Esophagus squamous epithelium (tissue), 5 donors: ENCODE measurements around the gene PCCA. TPM values are rescaled to one million over a fixed set of nuclear protein-coding genes. Genes with fewer than 3 reads are reported as not detected.

Experiments used
- DNase-seq: peaks from one replicate; lab custom pipeline; 2025; lab: John Stamatoyannopoulos, UW
- H3K27ac ChIP-seq, 4 donors: fragments of 200-600 bp; sonication (generic); one replicate each; pipeline ENCODE4 v1.5.1; 2016 to 2019; ENCODE audit warnings: mild to moderate bottlenecking in 1 of 4
- H3K27me3 ChIP-seq, 4 donors: fragments of 200-600 bp; sonication (generic); 1 replicate in 3 of 4; 2 replicates in 1 of 4; pipeline versions ENCODE4 v1.5.1 to v1.6.0; 2017 to 2021; ENCODE audit warnings: antibody characterized with exemption in 1 of 4
- H3K36me3 ChIP-seq, 3 donors: fragments of 200-600 bp; sonication (generic); one replicate each; pipeline ENCODE4 v1.5.1; 2016 to 2019
- H3K4me1 ChIP-seq, 3 donors: fragments of 200-600 bp; sonication (generic); one replicate each; pipeline ENCODE4 v1.5.1; 2017 to 2019
- H3K4me3 ChIP-seq, 4 donors: fragments of 200-600 bp; sonication (generic); 1 replicate in 3 of 4; 2 replicates in 1 of 4; pipeline ENCODE4 v1.5.1; 2016 to 2019; ENCODE audit warnings: mild to moderate bottlenecking in 2 of 4, moderate library complexity in 1 of 4
- H3K9me3 ChIP-seq, 3 donors: fragments of 200-600 bp; sonication (generic); one replicate each; pipeline ENCODE4 v1.5.1; 2016 to 2019
- POLR2A ChIP-seq, 4 donors: fragments of 450-650 bp; IDR thresholded peaks; one replicate each; pipeline ENCODE4 v1.6.1; 2017; ENCODE audit warnings: antibody characterized with exemption in 4 of 4, mild to moderate bottlenecking in 4 of 4, moderate library complexity in 3 of 4
- WGBS, 2 donors: methylation state at CpG; one replicate each; pipeline ENCODE4 v1.1.5; 2018; 5-methylcytosine and 5-hydroxymethylcytosine counted together
- intact Hi-C: fragments of 100-400 bp; cut with DNase I; formaldehyde crosslinking; loops from one replicate; pipeline ENCODE4 v1.15.0; 2022
- total RNA-seq, 4 donors: library from RNA; depleted of rRNA; stranded (reverse); fragments of >200 nt; gene quantifications; one replicate each; pipeline ENCODE4 v1.1.0, GENCODE V29; 2016
- TF ChIP-seq, protein P1 (sequence below), 6 experiments: fragments of 450-650 bp in 4 of 6; fragments of 200-600 bp in 2 of 6; sonication (generic) in 2 of 6; IDR thresholded peaks; one replicate each; pipeline ENCODE4 v1.5.1; 2016 to 2019; ENCODE audit warnings: antibody characterized with exemption in 6 of 6, mild to moderate bottlenecking in 4 of 6, moderate library complexity in 4 of 6
- donor health status: DM: yes; HTN: yes; CAD: no.

PCCA gene
- total RNA-seq, 4 donors from 2014 or later: 21.5 to 46.5 (median 30.2) TPM

DNA sequence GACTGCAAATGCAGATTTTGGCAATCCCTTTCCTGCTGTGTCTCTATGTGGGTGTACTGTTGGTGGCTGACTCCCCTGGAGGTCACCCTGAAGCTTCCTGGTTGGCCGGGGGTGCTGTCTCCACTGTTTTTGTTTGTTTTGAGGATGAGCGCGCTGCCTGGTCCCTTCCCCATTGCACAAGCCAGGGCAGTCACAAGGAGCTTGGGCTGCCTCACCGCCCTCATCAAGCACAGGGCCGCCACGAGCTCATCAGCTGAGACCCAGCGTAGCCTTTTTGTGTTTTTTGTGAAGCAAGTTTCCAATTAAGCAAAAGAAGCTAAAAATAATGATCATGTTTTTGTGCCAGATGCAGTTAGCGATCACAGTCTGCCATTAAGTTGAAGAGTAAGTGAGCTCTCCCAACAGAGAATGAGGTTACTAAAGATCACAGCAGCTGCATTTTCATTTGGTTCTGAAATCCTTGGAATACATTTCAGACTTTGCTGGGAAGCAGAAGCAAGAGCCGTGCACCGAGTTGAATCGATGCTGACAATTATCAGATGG, 441.8 kb downstream of the PCCA start:
- no peak for DNase-seq
- WGBS, 2 donors: 65 to 69% methylated on average over 5 to 7 of the region's 11 CpGs
- intact Hi-C loops: no loop called here
- no peaks in the 10 kb centered on the region for H3K27me3 ChIP-seq
- no peak for TF ChIP-seq POLR2A (IDR thresholded peaks at IDR 0.05)
- TF ChIP-seq, protein P1, sequence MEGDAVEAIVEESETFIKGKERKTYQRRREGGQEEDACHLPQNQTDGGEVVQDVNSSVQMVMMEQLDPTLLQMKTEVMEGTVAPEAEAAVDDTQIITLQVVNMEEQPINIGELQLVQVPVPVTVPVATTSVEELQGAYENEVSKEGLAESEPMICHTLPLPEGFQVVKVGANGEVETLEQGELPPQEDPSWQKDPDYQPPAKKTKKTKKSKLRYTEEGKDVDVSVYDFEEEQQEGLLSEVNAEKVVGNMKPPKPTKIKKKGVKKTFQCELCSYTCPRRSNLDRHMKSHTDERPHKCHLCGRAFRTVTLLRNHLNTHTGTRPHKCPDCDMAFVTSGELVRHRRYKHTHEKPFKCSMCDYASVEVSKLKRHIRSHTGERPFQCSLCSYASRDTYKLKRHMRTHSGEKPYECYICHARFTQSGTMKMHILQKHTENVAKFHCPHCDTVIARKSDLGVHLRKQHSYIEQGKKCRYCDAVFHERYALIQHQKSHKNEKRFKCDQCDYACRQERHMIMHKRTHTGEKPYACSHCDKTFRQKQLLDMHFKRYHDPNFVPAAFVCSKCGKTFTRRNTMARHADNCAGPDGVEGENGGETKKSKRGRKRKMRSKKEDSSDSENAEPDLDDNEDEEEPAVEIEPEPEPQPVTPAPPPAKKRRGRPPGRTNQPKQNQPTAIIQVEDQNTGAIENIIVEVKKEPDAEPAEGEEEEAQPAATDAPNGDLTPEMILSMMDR (IDR thresholded peaks at IDR 0.05): no peak
- no peaks in the 10 kb centered on the region for H3K9me3 ChIP-seq
- peak overlapping the region in 3 of 4 donors; percentile 29 to 59 (median 58) for H3K27ac ChIP-seq
- no peak overlapping the region for H3K4me3 ChIP-seq
- peaks cover 0 to 74% (median 0%) of the 10 kb centered on the region in 3 donors for H3K36me3 ChIP-seq
- H3K4me1 ChIP-seq: peaks cover 0 to 9% (median 0%) of the 10 kb centered on the region in 3 donors

DNA sequence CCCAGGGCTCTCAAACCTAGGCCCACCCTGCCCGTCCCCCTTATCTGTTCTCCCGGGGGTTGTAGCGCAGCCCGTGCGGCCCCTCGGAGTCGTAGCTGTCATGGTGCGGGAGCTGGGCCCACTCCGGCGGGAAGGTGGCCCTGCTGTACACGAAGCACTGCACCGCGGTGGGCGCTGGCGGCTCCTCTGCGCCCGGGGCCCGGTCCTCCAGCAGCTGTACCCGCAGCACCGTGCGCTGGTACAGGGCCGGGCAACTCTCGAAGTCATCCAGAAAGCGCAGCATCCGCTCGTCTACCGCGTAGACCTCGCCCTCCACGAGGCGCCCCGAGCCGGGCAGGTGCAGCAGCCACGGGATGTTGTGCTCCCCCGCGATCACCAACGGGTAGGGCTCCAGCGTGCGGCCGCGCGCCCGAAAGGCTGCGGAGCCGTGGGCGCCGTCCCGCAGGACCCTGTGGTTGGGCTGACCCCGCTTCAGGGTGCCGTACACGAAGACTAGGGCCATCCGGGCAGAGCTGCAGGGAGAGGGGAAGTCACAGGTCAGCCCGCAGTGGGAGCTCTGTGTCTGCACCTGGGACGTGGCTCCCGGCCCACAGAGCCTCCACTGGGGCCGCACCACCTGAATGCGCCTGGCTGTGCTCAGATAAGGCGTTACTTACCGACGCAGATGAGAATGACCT, 443.3 kb downstream of the PCCA start:
- WGBS, 2 donors: 97 to 99% methylated on average over 5 to 19 of the region's 60 CpGs
- H3K27me3 ChIP-seq: no peaks in the 10 kb centered on the region
- peaks cover 0 to 9% (median 0%) of the 10 kb centered on the region in 3 donors for H3K4me1 ChIP-seq
- intact Hi-C loops: no loop called here
- DNase-seq: no peak
- no peak overlapping the region for H3K27ac ChIP-seq
- TF ChIP-seq, protein P1 (IDR thresholded peaks at IDR 0.05): no peak
- TF ChIP-seq POLR2A (IDR thresholded peaks at IDR 0.05): no peak
- H3K9me3 ChIP-seq: no peaks in the 10 kb centered on the region
- H3K4me3 ChIP-seq: no peak overlapping the region
- peaks cover 0 to 59% (median 0%) of the 10 kb centered on the region in 3 donors for H3K36me3 ChIP-seq

DNA sequence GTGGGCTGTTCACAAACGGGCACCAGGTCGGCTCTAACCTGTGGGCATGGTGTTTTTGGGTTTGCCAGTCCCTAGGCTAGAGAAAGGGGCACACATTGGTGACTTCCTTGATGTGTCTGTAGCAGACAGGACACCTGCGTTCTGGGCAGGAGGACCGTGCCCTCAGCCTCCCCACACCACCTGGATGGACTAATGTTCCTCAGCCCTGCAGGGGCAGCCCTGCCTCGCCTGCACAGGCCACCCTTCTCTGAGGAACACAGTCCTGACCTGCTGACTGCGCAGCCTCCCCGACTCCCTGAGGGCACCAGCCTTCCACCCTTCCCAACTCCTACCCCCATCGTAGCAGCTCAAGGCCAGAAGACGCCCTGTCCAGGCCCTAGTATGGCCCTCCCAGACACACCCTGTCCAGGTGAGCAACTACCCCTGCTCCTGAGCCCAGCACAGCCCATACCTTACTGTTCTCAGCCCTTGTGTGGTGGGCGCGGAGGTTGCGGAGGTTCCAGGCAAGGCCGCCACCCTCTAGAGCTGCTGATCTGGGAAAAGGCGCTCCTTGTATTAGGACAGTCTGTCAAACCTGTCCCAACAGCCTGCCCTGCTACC, 444.0 kb downstream of the PCCA start:
- H3K9me3 ChIP-seq: no peaks in the 10 kb centered on the region
- intact Hi-C loops: no loop called here
- 95 to 98% methylated on average over 10 to 11 of the region's 14 CpGs for WGBS, 2 donors

DNA sequence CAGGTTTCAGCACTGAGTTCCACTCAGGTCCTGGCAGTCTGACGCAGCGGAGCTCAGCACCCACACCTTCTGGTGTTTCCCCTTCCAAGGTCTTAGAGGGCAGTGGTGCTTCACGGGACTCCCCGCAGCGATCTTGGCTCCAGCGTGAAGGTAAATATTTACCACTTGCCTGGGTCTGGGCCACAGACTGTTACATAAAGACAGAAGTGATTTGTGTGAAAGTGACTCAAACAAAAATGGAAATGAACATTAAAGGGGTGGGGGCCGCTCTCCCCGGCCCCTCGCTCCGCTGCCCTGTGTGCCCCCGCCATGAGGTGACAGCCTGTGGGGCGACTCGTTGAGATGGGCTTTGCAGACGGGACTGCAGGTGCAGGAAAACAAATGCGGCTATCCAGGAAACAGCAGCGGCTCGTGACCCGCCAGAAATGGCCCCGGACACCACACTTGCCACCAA, 444.7 kb downstream of the PCCA start:
- Histone ChIP-seq H3K4me3 (no peak overlapping the region), H3K27me3 (no peaks in the 10 kb centered on the region), H3K9me3 (no peaks in the 10 kb centered on the region), H3K27ac (no peak overlapping the region), H3K36me3 (peaks cover 0 to 46% (median 0%) of the 10 kb centered on the region in 3 donors), H3K4me1 (peaks cover 0 to 9% (median 0%) of the 10 kb centered on the region in 3 donors)
- no peak for TF ChIP-seq POLR2A (IDR thresholded peaks at IDR 0.05)
- TF ChIP-seq, protein P1 (IDR thresholded peaks at IDR 0.05): no peak
- 69 to 82% methylated on average over 19 of the region's 19 CpGs for WGBS, 2 donors
- DNase-seq: no peak
- intact Hi-C loops: no loop called here

More for the DNA sequence above, 444.0 kb downstream of the PCCA start:
- no peak overlapping the region for H3K27ac ChIP-seq
- DNase-seq: no peak
- H3K27me3 ChIP-seq: no peaks in the 10 kb centered on the region
- no peak overlapping the region for H3K4me3 ChIP-seq
- TF ChIP-seq POLR2A (IDR thresholded peaks at IDR 0.05): no peak
- TF ChIP-seq, protein P1 (IDR thresholded peaks at IDR 0.05): no peak
- peaks cover 0 to 9% (median 0%) of the 10 kb centered on the region in 3 donors for H3K4me1 ChIP-seq
- H3K36me3 ChIP-seq: peaks cover 0 to 52% (median 0%) of the 10 kb centered on the region in 3 donors
